Raji (cell line): ENCODE measurements around the gene TMEM184A.

Experiments
- POLR2A ChIP-seq: IDR thresholded peaks from 2 replicates; pipeline ENCODE4 v1.6.1; 2011; ENCODE audit warnings: low read depth, low read length, control low read depth; ENCODE audit not compliant: insufficient read depth

Gene TMEM184A

GRCh38 chr7:1533547-1534329 lies 22.3 kb downstream of the TMEM184A start:
- no peak for TF ChIP-seq POLR2A

GRCh38 chr7:1533255-1533546 lies 22.8 kb downstream of the TMEM184A start:
- TF ChIP-seq POLR2A = no peak

GRCh38 chr7:1532456-1533254 lies 23.4 kb downstream of the TMEM184A start:
- no peak for TF ChIP-seq POLR2A

GRCh38 chr7:1531979-1532455 lies 24.0 kb downstream of the TMEM184A start:
- TF ChIP-seq POLR2A = no peak

GRCh38 chr7:1531263-1531978 lies 24.6 kb downstream of the TMEM184A start:
- no peak for TF ChIP-seq POLR2A

- TF ChIP-seq POLR2A = no peak
These were observed 25.1 kb downstream of the TMEM184A start for GRCh38 chr7:1530946-1531262.

- TF ChIP-seq POLR2A = no peak
These were observed 26.5 kb downstream of the TMEM184A start for GRCh38 chr7:1529383-1530116.

- no peak for TF ChIP-seq POLR2A
These were observed 29.7 kb downstream of the TMEM184A start for GRCh38 chr7:1526271-1526754.

- no peak for TF ChIP-seq POLR2A
These were observed 30.6 kb downstream of the TMEM184A start for GRCh38 chr7:1525409-1525808.

- no peak for TF ChIP-seq POLR2A
These were observed 32.2 kb downstream of the TMEM184A start for GRCh38 chr7:1523844-1524243.

- no peak for TF ChIP-seq POLR2A
These were observed 32.8 kb downstream of the TMEM184A start for GRCh38 chr7:1523208-1523607.

- TF ChIP-seq POLR2A = no peak
These were observed 34.5 kb downstream of the TMEM184A start for GRCh38 chr7:1521456-1521855.

GRCh38 chr7:1520539-1521234 lies 35.3 kb downstream of the TMEM184A start:
- no peak for TF ChIP-seq POLR2A

GRCh38 chr7:1516586-1517251 lies 39.3 kb downstream of the TMEM184A start:
- TF ChIP-seq POLR2A = no peak
